ENCODE data around the gene TMEM179.
"Not testable (repeated sequence)": the region's sequence is repeated elsewhere in the genome, so short reads cannot be mapped to it uniquely, and the experiment has no call there.

DNA sequence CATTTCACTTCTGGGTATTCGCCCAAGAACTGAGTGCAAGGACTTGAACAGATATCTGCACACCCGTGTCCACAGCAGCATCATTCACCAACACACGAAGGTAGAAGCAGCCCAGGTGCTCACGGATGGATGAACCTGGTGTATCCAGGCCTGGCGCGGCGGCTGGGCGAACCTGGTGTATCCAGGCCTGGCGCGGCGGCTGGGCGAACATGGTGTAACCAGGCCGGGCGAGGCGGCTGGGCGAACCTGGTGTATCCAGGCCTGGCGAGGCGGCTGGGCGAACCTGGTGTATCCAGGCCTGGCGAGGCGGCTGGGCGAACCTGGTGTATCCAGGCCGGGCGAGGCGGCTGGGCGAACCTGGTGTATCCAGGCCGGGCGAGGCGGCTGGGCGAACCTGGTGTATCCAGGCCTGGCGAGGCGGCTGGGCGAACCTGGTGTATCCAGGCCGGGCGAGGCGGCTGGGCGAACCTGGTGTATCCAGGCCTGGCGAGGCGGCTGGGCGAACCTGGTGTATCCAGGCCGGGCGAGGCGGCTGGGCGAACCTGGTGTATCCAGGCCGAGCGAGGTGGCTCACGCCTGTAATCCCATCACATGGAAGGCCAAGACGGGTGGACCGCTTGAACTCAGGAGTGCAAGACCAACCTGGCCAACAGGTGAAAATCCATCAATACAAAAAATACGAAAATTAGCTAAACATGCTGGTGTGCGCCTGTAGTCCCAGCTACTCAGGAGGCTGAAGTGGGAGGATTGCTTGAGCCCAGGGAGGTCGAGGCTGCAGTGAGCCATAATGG is 48.8 kb upstream of the TMEM179 start:
- TF ChIP-seq, protein P1, sequence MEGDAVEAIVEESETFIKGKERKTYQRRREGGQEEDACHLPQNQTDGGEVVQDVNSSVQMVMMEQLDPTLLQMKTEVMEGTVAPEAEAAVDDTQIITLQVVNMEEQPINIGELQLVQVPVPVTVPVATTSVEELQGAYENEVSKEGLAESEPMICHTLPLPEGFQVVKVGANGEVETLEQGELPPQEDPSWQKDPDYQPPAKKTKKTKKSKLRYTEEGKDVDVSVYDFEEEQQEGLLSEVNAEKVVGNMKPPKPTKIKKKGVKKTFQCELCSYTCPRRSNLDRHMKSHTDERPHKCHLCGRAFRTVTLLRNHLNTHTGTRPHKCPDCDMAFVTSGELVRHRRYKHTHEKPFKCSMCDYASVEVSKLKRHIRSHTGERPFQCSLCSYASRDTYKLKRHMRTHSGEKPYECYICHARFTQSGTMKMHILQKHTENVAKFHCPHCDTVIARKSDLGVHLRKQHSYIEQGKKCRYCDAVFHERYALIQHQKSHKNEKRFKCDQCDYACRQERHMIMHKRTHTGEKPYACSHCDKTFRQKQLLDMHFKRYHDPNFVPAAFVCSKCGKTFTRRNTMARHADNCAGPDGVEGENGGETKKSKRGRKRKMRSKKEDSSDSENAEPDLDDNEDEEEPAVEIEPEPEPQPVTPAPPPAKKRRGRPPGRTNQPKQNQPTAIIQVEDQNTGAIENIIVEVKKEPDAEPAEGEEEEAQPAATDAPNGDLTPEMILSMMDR (optimal IDR thresholded peaks at IDR 0.05 in 1 of 3, IDR thresholded peaks at IDR 0.05 in 1 of 3, conservative IDR thresholded peaks at IDR 0.05 in 1 of 3; ENCODE audit: extremely low read depth in 1 of 3, insufficient read depth in 2 of 3, low read length in 3 of 3) = not testable (repeated sequence)
- TF ChIP-seq EZH2 (IDR thresholded peaks at IDR 0.05; ENCODE audit: low read length) = not testable (repeated sequence)
